ENCODE data around the gene UFC1. TPM values are rescaled to one million over a fixed set of nuclear protein-coding genes. Genes with fewer than 3 reads are reported as not detected.

The UFC1 gene
- total RNA-seq, 1 donor: 111 TPM

DNA sequence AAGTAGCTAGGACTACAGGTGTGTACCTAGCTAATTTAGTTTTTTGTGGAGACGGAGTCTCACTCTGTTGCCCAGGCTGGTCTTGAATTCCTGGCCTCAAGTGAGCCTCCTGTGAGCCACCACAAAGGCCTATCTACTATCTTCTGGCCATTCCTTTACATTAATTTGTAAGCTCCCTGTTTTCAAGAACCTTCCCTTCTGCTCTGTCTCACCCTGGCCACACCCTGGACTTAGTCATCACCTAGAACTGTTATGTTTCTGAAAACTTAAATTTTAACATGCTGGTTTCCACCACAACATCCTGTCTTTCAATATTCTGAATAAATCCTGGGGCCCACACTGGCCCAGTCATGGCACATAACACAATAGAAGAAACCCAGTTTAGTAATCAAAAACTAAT is 28.4 kb downstream of the UFC1 start:
- no peak overlapping the region for H3K4me3 ChIP-seq (ENCODE audit: low read depth, low read length)
- peak; percentile 57 for DNase-seq (ENCODE audit: low read depth)
- no peak for TF ChIP-seq CTCF (IDR thresholded peaks at IDR 0.05; ENCODE audit: insufficient read depth, low read length)

GRCh38 chr1:161185282-161185682 is 31.5 kb downstream of the UFC1 start:
- no peak for TF ChIP-seq CTCF (IDR thresholded peaks at IDR 0.05; ENCODE audit: insufficient read depth, low read length)
- H3K4me3 ChIP-seq (ENCODE audit: low read depth, low read length): no peak overlapping the region
- peak; percentile 76 for DNase-seq (ENCODE audit: low read depth)

DNA sequence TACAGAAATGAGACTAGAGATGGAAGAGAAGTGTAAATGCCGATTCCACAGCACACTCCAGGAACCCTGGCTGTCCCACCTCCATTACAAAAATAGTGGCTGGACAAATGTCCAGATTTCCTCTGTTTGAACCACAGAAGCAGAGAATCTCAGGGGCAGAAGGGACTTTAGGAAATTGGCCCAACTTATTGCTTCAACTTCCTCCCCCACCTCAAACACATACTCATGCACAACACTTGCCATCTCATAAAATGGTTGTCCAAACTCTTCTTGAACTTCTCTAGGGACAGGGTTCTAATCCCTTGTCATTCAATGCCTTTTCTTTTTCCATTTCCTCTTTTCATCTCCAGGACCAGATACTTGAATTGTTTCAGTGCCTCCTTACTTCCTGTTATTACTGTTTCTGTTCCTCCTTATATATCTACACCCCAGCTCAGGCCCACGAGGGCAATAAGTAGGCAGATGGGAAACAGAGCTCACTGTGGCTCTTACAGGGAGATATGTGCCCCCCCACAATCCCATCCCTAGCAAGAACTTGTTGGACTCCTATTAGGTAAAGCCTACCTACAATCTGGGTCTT is 32.0 kb downstream of the UFC1 start:
- TF ChIP-seq CTCF (IDR thresholded peaks at IDR 0.05; ENCODE audit: insufficient read depth, low read length): no peak
- DNase-seq (ENCODE audit: low read depth): no peak
- H3K4me3 ChIP-seq (ENCODE audit: low read depth, low read length): no peak overlapping the region

- no peak for DNase-seq (ENCODE audit: low read depth)
- TF ChIP-seq CTCF (IDR thresholded peaks at IDR 0.05; ENCODE audit: insufficient read depth, low read length): no peak
- no peak overlapping the region for H3K4me3 ChIP-seq (ENCODE audit: low read depth, low read length)
Observed at GRCh38 chr1:161187311-161187710, 33.5 kb downstream of the UFC1 start.

DNA sequence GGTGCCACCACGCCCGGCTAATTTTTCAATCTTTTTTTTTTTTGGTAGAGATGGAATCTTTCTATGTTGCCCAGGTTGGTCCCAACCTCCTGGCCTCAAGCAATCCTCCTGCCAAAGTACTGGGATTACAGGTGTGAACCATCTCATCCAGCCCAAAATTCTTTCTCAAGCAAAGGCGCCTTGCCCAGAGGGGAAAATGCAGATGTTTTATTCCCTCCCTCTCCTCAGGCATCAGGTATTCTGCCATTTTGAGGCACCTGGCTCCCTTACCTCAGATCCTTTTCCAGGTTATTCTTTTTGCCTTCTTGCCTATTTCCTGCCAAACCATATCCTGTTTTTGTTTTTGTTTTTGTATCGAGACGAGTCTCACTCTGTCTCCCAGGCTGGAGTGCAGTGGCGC is 34.6 kb downstream of the UFC1 start:
- H3K4me3 ChIP-seq (ENCODE audit: low read depth, low read length): no peak overlapping the region
- TF ChIP-seq CTCF (IDR thresholded peaks at IDR 0.05; ENCODE audit: insufficient read depth, low read length): no peak

GRCh38 chr1:161189036-161189435 is 35.3 kb downstream of the UFC1 start:
- TF ChIP-seq CTCF (IDR thresholded peaks at IDR 0.05; ENCODE audit: insufficient read depth, low read length): no peak

More for the DNA sequence above, 34.6 kb downstream of the UFC1 start:
- no peak for DNase-seq (ENCODE audit: low read depth)

DNA sequence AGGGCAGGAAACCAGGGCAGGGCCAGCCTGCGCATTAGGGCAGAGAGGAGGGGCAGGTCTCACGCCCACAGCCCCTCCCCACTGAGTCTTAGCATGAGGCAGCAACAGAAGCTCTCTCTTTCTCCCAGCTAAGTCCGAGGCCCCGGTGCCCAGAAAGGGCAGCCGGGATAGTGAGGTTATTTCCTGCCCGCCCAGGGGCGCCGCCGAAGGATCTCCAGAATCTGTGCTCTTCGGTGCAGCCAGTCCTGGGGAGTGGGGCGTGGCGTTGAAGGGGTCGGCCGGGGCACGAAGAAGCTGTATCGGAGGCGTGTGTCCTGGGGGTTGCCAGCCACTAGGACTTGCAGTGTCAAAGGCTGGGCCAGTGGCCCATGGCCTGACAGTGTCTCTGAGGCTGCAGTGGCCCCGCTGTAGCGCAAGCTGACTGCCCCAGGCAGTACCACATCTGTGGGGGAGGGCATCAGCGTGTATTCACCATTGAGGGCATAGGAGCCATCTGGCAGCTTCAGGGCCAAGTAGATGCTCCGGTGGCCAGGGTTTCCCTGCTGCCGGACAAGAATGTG is 37.3 kb downstream of the UFC1 start:
- no peak for DNase-seq (ENCODE audit: low read depth)
- H3K4me3 ChIP-seq (ENCODE audit: low read depth, low read length): no peak overlapping the region
- no peak for TF ChIP-seq CTCF (IDR thresholded peaks at IDR 0.05; ENCODE audit: insufficient read depth, low read length)

More at GRCh38 chr1:161189036-161189435, 35.3 kb downstream of the UFC1 start:
- no peak overlapping the region for H3K4me3 ChIP-seq (ENCODE audit: low read depth, low read length)
- peak; percentile 35 for DNase-seq (ENCODE audit: low read depth)

Data from fibroblast of the aortic adventitia (primary cell).